Measurements from ENCODE around the gene VSIG4. TPM values are rescaled to one million over a fixed set of nuclear protein-coding genes. Genes with fewer than 3 reads are reported as not detected.

Gene VSIG4
- total and polyA plus RNA-seq, 2 donors (not counting 1 experiment from before 2014, with no cell fraction given): 0.09 TPM; not detected in 1

DNA sequence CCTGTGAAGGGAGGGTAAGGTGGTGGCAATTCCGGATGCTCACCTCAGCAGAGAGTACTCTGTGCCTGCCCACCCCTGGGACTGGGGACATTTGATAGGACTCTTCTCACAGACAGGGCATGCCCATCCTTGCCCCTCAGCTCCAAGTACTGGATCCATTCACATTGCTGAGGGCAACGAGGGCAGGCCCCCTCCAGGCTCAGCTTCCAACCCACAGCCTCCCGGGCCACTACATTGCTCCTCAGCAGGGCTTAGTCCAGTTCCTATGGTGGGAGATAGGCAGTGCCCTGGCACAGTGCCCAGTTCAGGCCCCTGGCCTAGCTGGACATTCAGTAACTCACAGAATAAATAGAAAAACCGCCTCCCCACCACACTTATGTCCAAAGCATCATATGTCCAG lies 15.1 kb upstream of the VSIG4 start:
- peaks cover 4 to 5% of the 10 kb centered on the region in 2 donors for H3K4me1 ChIP-seq (ENCODE audit: control insufficient read depth in 2 of 2, insufficient read depth in 2 of 2, low read length in 2 of 2)
- ATAC-seq (ENCODE audit: low read depth): no peak
- TF ChIP-seq CTCF (IDR thresholded peaks at IDR 0.05) (no peak), EZH2 (IDR thresholded peaks at IDR 0.05; ENCODE audit: borderline replicate concordance, insufficient read depth, low read depth, low read length, poor library complexity, severe bottlenecking) (no peak)
- Mint-ChIP-seq H3K9me3 (ENCODE audit: insufficient read depth) (peaks cover 3% of the 10 kb centered on the region), H3K4me3 (no peak overlapping the region), H3K4me1 (peaks cover 7% of the 10 kb centered on the region), H3K27ac (no peak overlapping the region), H3K27me3 (no peaks in the 10 kb centered on the region)
- H3K4me3 ChIP-seq (ENCODE audit: control extremely low read depth in 1 of 5, extremely low read depth in 1 of 5, insufficient read depth in 1 of 5, low read depth in 2 of 5, low read length in 4 of 5): no peak overlapping the region
- H3K9me3 ChIP-seq (ENCODE audit: control extremely low read depth in 1 of 3, control insufficient read depth in 2 of 3, insufficient read depth in 1 of 3, low read length in 2 of 3): peaks cover 0 to 8% (median 0%) of the 10 kb centered on the region in 3 donors
- no peak overlapping the region for H3K9ac ChIP-seq (ENCODE audit: low read length)
- H3K27ac ChIP-seq (ENCODE audit: low read length in 2 of 2): no peak overlapping the region
- H3K27me3 ChIP-seq (replicated peaks in 1 of 4; ENCODE audit: control extremely low read depth in 1 of 4, control insufficient read depth in 3 of 4, insufficient read depth in 4 of 4, low read length in 3 of 4): no peaks in the 10 kb centered on the region
- no peak for DNase-seq
- no peak overlapping the region for H3K4me2 ChIP-seq (replicated peaks; ENCODE audit: low read depth, low read length, poor library complexity, severe bottlenecking)
- intact Hi-C loops (cut with micrococcal nuclease): no loop called here
- no peak overlapping the region for H2AFZ ChIP-seq (ENCODE audit: insufficient read depth, low read depth, low read length, poor library complexity, severe bottlenecking)
- no peaks in the 10 kb centered on the region for H4K20me1 ChIP-seq (ENCODE audit: control insufficient read depth, insufficient read depth, low read length, poor library complexity, severe bottlenecking)
- POLR2A ChIA-PET: no interaction called here
- 92% methylated on average over 2 of the region's 4 CpGs for WGBS (ENCODE audit: insufficient coverage)
- no peaks in the 10 kb centered on the region for H3K36me3 ChIP-seq (replicated peaks in 1 of 2; ENCODE audit: control extremely low read depth in 1 of 2, control insufficient read depth in 1 of 2, extremely low read depth in 1 of 2, insufficient read depth in 2 of 2, low read length in 1 of 2)
- no peaks in the 10 kb centered on the region for H3K79me2 ChIP-seq (ENCODE audit: control insufficient read depth, insufficient read depth, low read length)
- CTCF ChIA-PET: no interaction called here

GRCh38 chrX:66053414-66053813 lies 13.5 kb upstream of the VSIG4 start:
- WGBS (ENCODE audit: insufficient coverage): no CpG with 5 or more reads among the region's 1 CpG
- no peak overlapping the region for H3K4me3 Mint-ChIP-seq
- intact Hi-C loops (cut with micrococcal nuclease): no loop called here
- H3K36me3 ChIP-seq (replicated peaks in 1 of 2; ENCODE audit: control extremely low read depth in 1 of 2, control insufficient read depth in 1 of 2, extremely low read depth in 1 of 2, insufficient read depth in 2 of 2, low read length in 1 of 2): no peaks in the 10 kb centered on the region
- H3K9me3 Mint-ChIP-seq (ENCODE audit: insufficient read depth): peaks cover 3% of the 10 kb centered on the region
- H2AFZ ChIP-seq (ENCODE audit: insufficient read depth, low read depth, low read length, poor library complexity, severe bottlenecking): no peak overlapping the region
- DNase-seq (no peak), ATAC-seq (ENCODE audit: low read depth) (no peak)
- peaks cover 7 to 8% of the 10 kb centered on the region in 2 donors for H3K4me1 ChIP-seq (ENCODE audit: control insufficient read depth in 2 of 2, insufficient read depth in 2 of 2, low read length in 2 of 2)
- H3K9ac ChIP-seq (ENCODE audit: low read length): no peak overlapping the region
- no peaks in the 10 kb centered on the region for H3K27me3 ChIP-seq (replicated peaks in 1 of 4; ENCODE audit: control extremely low read depth in 1 of 4, control insufficient read depth in 3 of 4, insufficient read depth in 4 of 4, low read length in 3 of 4)
- H3K4me3 ChIP-seq (ENCODE audit: control extremely low read depth in 1 of 5, extremely low read depth in 1 of 5, insufficient read depth in 1 of 5, low read depth in 2 of 5, low read length in 4 of 5): no peak overlapping the region
- H3K4me1 Mint-ChIP-seq: peaks cover 14% of the 10 kb centered on the region
- H3K27me3 Mint-ChIP-seq: no peaks in the 10 kb centered on the region
- peaks cover 0 to 8% (median 0%) of the 10 kb centered on the region in 3 donors for H3K9me3 ChIP-seq (ENCODE audit: control extremely low read depth in 1 of 3, control insufficient read depth in 2 of 3, insufficient read depth in 1 of 3, low read length in 2 of 3)
- H4K20me1 ChIP-seq (ENCODE audit: control insufficient read depth, insufficient read depth, low read length, poor library complexity, severe bottlenecking): no peaks in the 10 kb centered on the region
- ChIA-PET POLR2A (no interaction called here), CTCF (no interaction called here)
- no peak for TF ChIP-seq CTCF (IDR thresholded peaks at IDR 0.05)
- TF ChIP-seq EZH2 (IDR thresholded peaks at IDR 0.05; ENCODE audit: borderline replicate concordance, insufficient read depth, low read depth, low read length, poor library complexity, severe bottlenecking): no peak
- H3K4me2 ChIP-seq (replicated peaks; ENCODE audit: low read depth, low read length, poor library complexity, severe bottlenecking): no peak overlapping the region
- H3K27ac Mint-ChIP-seq: no peak overlapping the region
- H3K27ac ChIP-seq (ENCODE audit: low read length in 2 of 2): no peak overlapping the region
- H3K79me2 ChIP-seq (ENCODE audit: control insufficient read depth, insufficient read depth, low read length): no peaks in the 10 kb centered on the region
